Left ventricle myocardium inferior (tissue), 1 donor: ENCODE results near the gene MAJIN. TPM values are rescaled to one million over a fixed set of nuclear protein-coding genes. Genes with fewer than 3 reads are reported as not detected.
"Not testable (repeated sequence)": the region's sequence is repeated elsewhere in the genome, so short reads cannot be mapped to it uniquely, and the experiment has no call there.

Experiments used
- DNase-seq: peaks from one replicate; pipeline ENCODE4 v3.0.0-alpha.2; 2020
- H3K27ac ChIP-seq: fragments of 200-600 bp; replicated peaks from 2 replicates; pipeline ENCODE4 v1.8.0; 2021
- H3K27me3 ChIP-seq: fragments of 200-600 bp; 2 replicates; pipeline ENCODE4 v1.8.0; 2021; ENCODE audit warnings: low read depth
- H3K36me3 ChIP-seq: fragments of 200-600 bp; 2 replicates; pipeline ENCODE4 v1.8.0; 2021
- H3K4me1 ChIP-seq: fragments of 200-600 bp; 2 replicates; pipeline ENCODE4 v1.8.0; 2021
- H3K4me3 ChIP-seq: fragments of 200-600 bp; 2 replicates; pipeline ENCODE4 v1.8.0; 2021; ENCODE audit warnings: mild to moderate bottlenecking, moderate library complexity
- H3K9me3 ChIP-seq: fragments of 200-600 bp; replicated peaks from 2 replicates; pipeline ENCODE4 v1.8.0; 2021
- intact Hi-C: fragments of 100-400 bp; cut with micrococcal nuclease; formaldehyde crosslinking; loops from one replicate; pipeline ENCODE4 v1.11.0; 2022
- total RNA-seq: library from RNA; stranded (reverse); fragmentation: NEBNext Ultra II Directional; extraction: Animal tissue kit (Norgen Biotek cat#: 25700); gene quantifications from one replicate; pipeline ENCODE4 v1.2.1, GENCODE V29; 2021
- TF ChIP-seq, protein P1 (sequence below): fragments of 200-600 bp; IDR thresholded peaks from 2 replicates; pipeline ENCODE4 v1.8.0; 2021; ENCODE audit warnings: antibody characterized with exemption, mild to moderate bottlenecking, borderline replicate concordance
- donor health status: DM: no; HTN: yes; CAD: no; lungs with severe emphysema.

MAJIN gene
- total RNA-seq, 1 donor from 2014 or later, result not detected

DNA sequence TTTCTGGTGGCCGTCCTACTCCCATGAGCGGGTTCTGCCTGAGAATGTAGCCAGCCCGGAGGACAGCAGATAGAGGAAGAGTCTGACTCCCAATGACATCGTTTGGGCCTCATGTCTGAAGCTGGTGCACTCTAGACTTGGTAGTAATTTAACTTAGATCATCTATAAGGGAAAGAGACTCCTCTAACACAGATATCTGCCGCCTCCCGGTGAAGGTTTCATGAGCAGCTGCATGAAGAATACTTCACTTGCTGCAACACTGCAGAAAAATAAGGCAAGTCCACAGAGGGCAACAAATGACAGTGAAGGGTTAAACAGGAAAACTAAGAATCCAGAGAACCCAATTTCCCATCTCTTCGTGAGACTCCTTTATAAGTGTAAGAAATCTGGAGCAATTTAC lies 36.1 kb upstream of the MAJIN start:
- intact Hi-C loops, result no loop called here
- Histone ChIP-seq H3K27ac (no peak overlapping the region), H3K36me3 (no peaks in the 10 kb centered on the region), H3K4me3 (no peak overlapping the region), H3K4me1 (peaks cover 9% of the 10 kb centered on the region), H3K9me3 (no peaks in the 10 kb centered on the region), H3K27me3 (no peaks in the 10 kb centered on the region)
- no peak for DNase-seq
- TF ChIP-seq, protein P1, sequence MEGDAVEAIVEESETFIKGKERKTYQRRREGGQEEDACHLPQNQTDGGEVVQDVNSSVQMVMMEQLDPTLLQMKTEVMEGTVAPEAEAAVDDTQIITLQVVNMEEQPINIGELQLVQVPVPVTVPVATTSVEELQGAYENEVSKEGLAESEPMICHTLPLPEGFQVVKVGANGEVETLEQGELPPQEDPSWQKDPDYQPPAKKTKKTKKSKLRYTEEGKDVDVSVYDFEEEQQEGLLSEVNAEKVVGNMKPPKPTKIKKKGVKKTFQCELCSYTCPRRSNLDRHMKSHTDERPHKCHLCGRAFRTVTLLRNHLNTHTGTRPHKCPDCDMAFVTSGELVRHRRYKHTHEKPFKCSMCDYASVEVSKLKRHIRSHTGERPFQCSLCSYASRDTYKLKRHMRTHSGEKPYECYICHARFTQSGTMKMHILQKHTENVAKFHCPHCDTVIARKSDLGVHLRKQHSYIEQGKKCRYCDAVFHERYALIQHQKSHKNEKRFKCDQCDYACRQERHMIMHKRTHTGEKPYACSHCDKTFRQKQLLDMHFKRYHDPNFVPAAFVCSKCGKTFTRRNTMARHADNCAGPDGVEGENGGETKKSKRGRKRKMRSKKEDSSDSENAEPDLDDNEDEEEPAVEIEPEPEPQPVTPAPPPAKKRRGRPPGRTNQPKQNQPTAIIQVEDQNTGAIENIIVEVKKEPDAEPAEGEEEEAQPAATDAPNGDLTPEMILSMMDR, result no peak

DNA sequence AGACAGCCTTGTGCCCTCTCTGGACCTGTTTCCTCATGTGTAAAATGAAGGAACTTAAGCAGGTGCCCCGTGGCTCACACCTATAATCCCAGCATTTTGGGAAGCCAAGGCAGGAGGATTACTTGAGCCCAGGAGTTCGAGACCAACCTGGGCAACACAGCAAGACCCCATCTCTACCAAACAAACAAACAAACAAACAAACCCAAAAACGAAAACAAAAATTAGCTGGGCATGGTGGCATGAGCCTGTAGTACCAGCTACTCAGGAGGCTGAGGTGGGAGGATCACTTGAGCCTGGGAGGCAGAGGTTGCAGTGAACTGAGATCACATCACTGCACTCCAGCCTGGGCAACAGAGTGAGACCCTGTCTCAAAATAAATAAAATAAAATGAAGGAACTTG lies 32.1 kb upstream of the MAJIN start:
- H3K4me3 ChIP-seq, DNase-seq, H3K27me3 ChIP-seq, H3K27ac ChIP-seq, H3K36me3 ChIP-seq, intact Hi-C loops, H3K4me1 ChIP-seq, H3K9me3 ChIP-seq: not testable (repeated sequence)

DNA sequence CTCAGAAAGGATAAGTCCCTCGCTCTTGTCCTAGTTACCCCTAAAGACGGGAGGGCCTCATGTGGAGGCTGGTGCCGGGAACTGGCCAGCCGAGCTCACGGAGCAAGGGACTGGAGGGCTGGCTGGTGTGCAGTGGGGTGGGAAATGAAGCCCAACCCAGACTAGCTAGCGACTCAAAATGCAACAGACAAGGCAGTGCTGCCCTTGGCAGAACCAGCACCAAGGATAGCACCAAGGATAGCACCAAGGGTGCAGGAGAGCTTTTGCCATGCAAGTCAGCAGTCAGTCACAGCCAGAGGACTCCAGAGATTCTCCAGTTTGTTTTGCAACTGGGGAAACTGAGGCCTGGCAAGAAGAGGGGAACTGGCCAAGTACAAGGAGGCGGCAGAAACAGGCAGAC lies 31.4 kb upstream of the MAJIN start:
- H3K4me1 ChIP-seq, result peaks cover 5% of the 10 kb centered on the region
- H3K36me3 ChIP-seq, result no peaks in the 10 kb centered on the region
- H3K9me3 ChIP-seq, result no peaks in the 10 kb centered on the region
- no peak overlapping the region for H3K27ac ChIP-seq
- DNase-seq, result no peak
- H3K27me3 ChIP-seq, result no peaks in the 10 kb centered on the region
- TF ChIP-seq, protein P1, result no peak
- intact Hi-C loops, result no loop called here
- no peak overlapping the region for H3K4me3 ChIP-seq

DNA sequence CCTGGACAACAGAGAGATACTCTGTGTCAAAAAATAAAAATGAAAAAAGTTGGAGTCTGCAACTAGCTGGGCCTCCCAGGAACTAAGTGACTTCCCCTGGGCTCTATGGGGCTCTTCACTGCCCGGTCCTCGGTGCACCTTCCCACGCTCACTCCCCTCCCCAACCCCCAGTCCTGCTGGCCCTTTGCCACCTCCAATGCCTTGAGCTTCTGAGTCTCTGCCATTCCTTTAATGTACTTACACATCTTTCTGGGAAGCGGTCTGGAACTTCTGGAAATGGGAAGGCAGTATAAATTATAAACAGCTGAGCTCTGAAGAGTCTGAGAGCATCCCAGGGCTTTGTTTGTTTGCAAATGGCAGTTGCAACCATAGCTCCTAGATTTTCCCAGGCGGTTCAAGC lies 30.8 kb upstream of the MAJIN start:
- Histone ChIP-seq H3K4me3 (no peak overlapping the region), H3K9me3 (no peaks in the 10 kb centered on the region), H3K27me3 (no peaks in the 10 kb centered on the region), H3K36me3 (no peaks in the 10 kb centered on the region), H3K4me1 (peaks cover 5% of the 10 kb centered on the region), H3K27ac (no peak overlapping the region)
- intact Hi-C loops, result no loop called here
- TF ChIP-seq, protein P1, result no peak
- no peak for DNase-seq

DNA sequence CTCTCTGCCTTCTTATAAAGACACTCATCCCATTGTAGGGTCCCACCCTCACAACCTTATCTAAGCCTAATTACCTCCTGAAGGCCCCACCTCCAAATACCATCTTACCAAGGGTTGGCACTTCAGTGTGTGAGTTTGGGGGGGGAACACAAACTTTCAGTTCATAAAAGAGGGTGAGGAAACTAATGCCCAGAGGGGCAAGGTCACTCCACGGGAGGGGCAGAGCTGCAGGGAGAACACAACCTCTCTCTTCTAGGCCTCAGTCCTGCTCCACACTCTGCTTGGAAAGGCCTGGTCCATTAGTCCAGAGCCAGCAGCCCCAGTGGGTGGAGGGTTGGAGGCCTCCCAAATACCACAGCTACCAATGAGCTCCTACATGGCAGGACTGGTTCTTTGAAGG lies 27.6 kb upstream of the MAJIN start:
- TF ChIP-seq, protein P1, result no peak
- Histone ChIP-seq H3K27ac (no peak overlapping the region), H3K9me3 (no peaks in the 10 kb centered on the region), H3K36me3 (no peaks in the 10 kb centered on the region), H3K4me3 (no peak overlapping the region), H3K27me3 (no peaks in the 10 kb centered on the region), H3K4me1 (peaks cover 25% of the 10 kb centered on the region)
- intact Hi-C loops, result no loop called here
- DNase-seq, result no peak

DNA sequence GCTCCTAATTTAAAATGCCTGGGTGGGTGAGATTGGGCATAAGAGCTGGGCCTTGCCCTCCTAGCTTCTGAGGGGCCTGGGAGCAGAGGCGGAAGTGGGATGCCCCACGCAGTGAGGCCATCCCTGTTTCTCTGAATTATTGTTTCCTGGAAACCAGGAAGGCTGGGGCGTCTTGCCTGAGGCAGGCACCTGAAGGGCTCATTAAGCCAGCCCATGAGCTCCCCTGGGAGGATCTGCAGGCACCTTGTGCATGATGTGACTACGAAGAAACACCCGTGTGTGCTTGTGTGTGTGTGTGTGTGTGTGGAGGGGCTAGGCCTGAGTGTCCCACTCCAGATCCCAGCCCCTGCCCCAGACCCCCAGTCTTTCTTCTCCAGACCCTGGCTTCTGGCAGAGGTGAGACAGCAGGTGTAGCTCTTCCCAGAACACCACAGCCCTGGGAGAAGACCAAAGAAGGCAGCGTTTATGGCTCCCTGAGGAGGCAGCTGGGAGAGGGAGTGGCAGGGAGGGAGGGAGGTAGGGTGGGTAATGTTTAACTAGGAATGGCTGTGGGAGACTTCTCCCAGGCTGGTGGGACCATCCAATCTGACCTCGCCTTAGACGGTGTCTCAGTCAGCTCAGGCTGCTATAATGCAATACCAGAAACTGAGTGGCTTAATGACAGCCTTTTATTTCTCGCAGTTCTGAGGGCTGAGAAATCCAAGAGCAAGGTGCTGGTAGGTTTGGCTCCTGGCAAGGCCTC lies 27.0 kb upstream of the MAJIN start:
- H3K36me3 ChIP-seq, result no peaks in the 10 kb centered on the region
- no peak for DNase-seq
- H3K4me3 ChIP-seq, result no peak overlapping the region
- H3K4me1 ChIP-seq, result peaks cover 29% of the 10 kb centered on the region
- intact Hi-C loops, result no loop called here
- H3K9me3 ChIP-seq, result no peaks in the 10 kb centered on the region
- no peaks in the 10 kb centered on the region for H3K27me3 ChIP-seq
- H3K27ac ChIP-seq, result no peak overlapping the region
- TF ChIP-seq, protein P1, result no peak
